CD4-positive, alpha-beta T cell (primary cell): ENCODE results near the gene SLC26A5. TPM values are rescaled to one million over a fixed set of nuclear protein-coding genes. Genes with fewer than 3 reads are reported as not detected.

Experiments used
- ATAC-seq: fragments of 200-7000 bp; cut with Tn5 transposase; one replicate; pipeline ENCODE4 v1.10.0; 2022; ENCODE audit warnings: mild to moderate bottlenecking; ENCODE audit not compliant: poor library complexity
- CTCF ChIA-PET: fragments of 350-600 bp; sonication (Branson Sonifier 250); formaldehyde crosslinking; loops from one replicate; lab custom pipeline; 2021; ENCODE audit warnings: antibody characterized with exemption, inconsistent platforms; lab: Charles Lee
- POLR2A ChIA-PET: fragments of 350-600 bp; sonication (Branson Sonifier 250); formaldehyde crosslinking; loops from one replicate; lab custom pipeline; 2021; ENCODE audit warnings: antibody characterized with exemption, inconsistent platforms; lab: Charles Lee
- DNase-seq, 14 experiments: peaks; one replicate each; pipeline ENCODE4 v3.0.0-alpha.2; 2013 to 2020; ENCODE audit warnings: mixed read lengths in 2 of 14
- H3K27ac ChIP-seq, 2 donors: one replicate each; pipeline versions ENCODE4 v1.5.1 to v1.7.0; 2013; ENCODE audit warnings: low read length in 2 of 2, low read depth in 1 of 2, mild to moderate bottlenecking in 1 of 2
- H3K27me3 ChIP-seq, 2 experiments: 1 replicate in 1 of 2; 2 replicates in 1 of 2; pipeline versions ENCODE4 v1.6.1 to v1.7.0; 2013; ENCODE audit warnings: low read length in 2 of 2, control low read depth in 1 of 2, mild to moderate bottlenecking in 1 of 2, moderate library complexity in 1 of 2; ENCODE audit not compliant: insufficient read depth in 2 of 2, control insufficient read depth in 1 of 2
- H3K36me3 ChIP-seq: one replicate; pipeline ENCODE4 v1.6.1; 2013; ENCODE audit warnings: low read length, control low read depth; ENCODE audit not compliant: insufficient read depth
- H3K4me1 ChIP-seq: one replicate; pipeline ENCODE4 v1.6.1; 2013; ENCODE audit warnings: low read length, control low read depth; ENCODE audit not compliant: insufficient read depth
- H3K4me3 ChIP-seq: one replicate; pipeline ENCODE4 v1.5.1; 2013; ENCODE audit warnings: mild to moderate bottlenecking, low read length, moderate library complexity
- H3K9me3 ChIP-seq, 2 experiments: 1 replicate in 1 of 2; 2 replicates in 1 of 2; pipeline versions ENCODE4 v1.6.1 to v1.7.0; 2013; ENCODE audit warnings: low read length in 2 of 2, mild to moderate bottlenecking in 2 of 2, control low read depth in 1 of 2, moderate library complexity in 1 of 2; ENCODE audit not compliant: control insufficient read depth in 1 of 2, insufficient read depth in 1 of 2
- H3K27ac Mint-ChIP-seq: one replicate; pipeline ENCODE4 v1.8.0; 2020; ENCODE audit warnings: mixed read lengths
- H3K27me3 Mint-ChIP-seq: one replicate; pipeline ENCODE4 v1.8.0; 2021; ENCODE audit warnings: mixed read lengths
- H3K36me3 Mint-ChIP-seq: one replicate; pipeline ENCODE4 v1.8.0; 2021; ENCODE audit warnings: low read depth, mixed read lengths
- H3K4me1 Mint-ChIP-seq: one replicate; pipeline ENCODE4 v1.8.0; 2021; ENCODE audit warnings: low read depth, mixed read lengths
- H3K4me3 Mint-ChIP-seq: one replicate; pipeline ENCODE4 v1.8.0; 2020; ENCODE audit warnings: mild to moderate bottlenecking, mixed read lengths
- H3K9me3 Mint-ChIP-seq: one replicate; pipeline ENCODE4 v1.8.0; 2020; ENCODE audit warnings: mixed read lengths
- intact Hi-C, 2 experiments: fragments of 100-400 bp; cut with DNase I in 1 of 2; cut with micrococcal nuclease in 1 of 2; formaldehyde crosslinking; loops; one replicate each; pipeline versions ENCODE4 v1.15.1 to v1.9.0; 2023 to 2025; cut with DNase I, micrococcal nuclease
- total RNA-seq, 174 experiments: library from RNA in 2 of 174; stranded (reverse) in 2 of 174; gene quantifications; one replicate each; pipeline ENCODE4 v1.2.3 and lab custom pipeline; 2021 to 2026
- TF ChIP-seq, protein P1 (sequence below): fragments of 200-600 bp; IDR thresholded peaks from one replicate; pipeline ENCODE4 v1.8.0; 2022; ENCODE audit warnings: antibody characterized with exemption, mild to moderate bottlenecking

The SLC26A5 gene
- total RNA-seq, 2 experiments from 2014 or later = not detected

DNA sequence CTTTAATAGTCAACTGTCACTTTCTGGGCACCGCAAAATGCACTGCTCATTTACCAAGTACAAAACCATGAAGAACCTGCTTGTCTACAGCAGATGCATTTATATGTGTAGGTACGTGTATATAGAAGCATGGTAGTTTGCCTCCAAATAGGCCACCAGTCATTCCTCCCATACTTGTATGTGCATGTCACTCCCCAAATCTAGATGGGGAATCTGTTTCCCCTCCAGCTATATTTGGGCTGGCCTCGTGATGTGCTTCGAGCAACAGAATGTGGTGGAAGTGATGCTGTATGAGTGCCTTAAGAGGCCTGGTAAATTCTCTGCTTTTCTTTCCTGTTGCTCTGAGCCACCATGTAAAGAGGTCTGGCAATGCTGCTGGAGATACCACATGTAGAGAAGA lies 51.4 kb downstream of the SLC26A5 start:
- Mint-ChIP-seq H3K27ac (no peak overlapping the region), H3K36me3 (no peaks in the 10 kb centered on the region), H3K4me1 (no peaks in the 10 kb centered on the region), H3K9me3 (no peaks in the 10 kb centered on the region), H3K27me3 (peaks cover 15% of the 10 kb centered on the region), H3K4me3 (no peak overlapping the region)
- POLR2A ChIA-PET = no interaction called here
- no peaks in the 10 kb centered on the region for H3K36me3 ChIP-seq
- TF ChIP-seq, protein P1, sequence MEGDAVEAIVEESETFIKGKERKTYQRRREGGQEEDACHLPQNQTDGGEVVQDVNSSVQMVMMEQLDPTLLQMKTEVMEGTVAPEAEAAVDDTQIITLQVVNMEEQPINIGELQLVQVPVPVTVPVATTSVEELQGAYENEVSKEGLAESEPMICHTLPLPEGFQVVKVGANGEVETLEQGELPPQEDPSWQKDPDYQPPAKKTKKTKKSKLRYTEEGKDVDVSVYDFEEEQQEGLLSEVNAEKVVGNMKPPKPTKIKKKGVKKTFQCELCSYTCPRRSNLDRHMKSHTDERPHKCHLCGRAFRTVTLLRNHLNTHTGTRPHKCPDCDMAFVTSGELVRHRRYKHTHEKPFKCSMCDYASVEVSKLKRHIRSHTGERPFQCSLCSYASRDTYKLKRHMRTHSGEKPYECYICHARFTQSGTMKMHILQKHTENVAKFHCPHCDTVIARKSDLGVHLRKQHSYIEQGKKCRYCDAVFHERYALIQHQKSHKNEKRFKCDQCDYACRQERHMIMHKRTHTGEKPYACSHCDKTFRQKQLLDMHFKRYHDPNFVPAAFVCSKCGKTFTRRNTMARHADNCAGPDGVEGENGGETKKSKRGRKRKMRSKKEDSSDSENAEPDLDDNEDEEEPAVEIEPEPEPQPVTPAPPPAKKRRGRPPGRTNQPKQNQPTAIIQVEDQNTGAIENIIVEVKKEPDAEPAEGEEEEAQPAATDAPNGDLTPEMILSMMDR = no peak
- DNase-seq (no peak), ATAC-seq (no peak)
- H3K27ac ChIP-seq = no peak overlapping the region
- H3K4me3 ChIP-seq = no peak overlapping the region
- H3K27me3 ChIP-seq = peaks cover 2 to 4% of the 10 kb centered on the region in 2 experiments
- H3K4me1 ChIP-seq = no peaks in the 10 kb centered on the region
- intact Hi-C loops = no loop called here
- no peaks in the 10 kb centered on the region for H3K9me3 ChIP-seq
- CTCF ChIA-PET = no interaction called here

DNA sequence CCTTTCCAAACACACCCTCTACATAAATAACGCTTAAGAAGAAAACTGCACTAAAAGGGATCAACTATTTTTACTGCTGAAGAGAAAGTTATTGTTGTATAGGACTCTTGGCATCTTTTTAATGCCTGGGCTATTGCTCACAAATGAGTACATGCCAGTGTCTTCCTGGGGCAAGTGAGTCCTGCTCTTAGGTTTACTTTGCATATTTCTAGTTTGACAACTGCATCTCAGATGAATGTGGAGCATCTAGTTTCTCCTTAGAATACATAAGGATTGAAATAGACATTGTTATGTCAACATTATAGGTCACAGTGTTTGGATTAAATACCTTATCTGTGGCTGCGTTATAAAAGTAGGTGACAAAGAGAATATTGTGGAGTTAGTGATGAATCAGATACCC lies 54.0 kb downstream of the SLC26A5 start:
- TF ChIP-seq, protein P1 = no peak
- ChIA-PET CTCF (no interaction called here), POLR2A (no interaction called here)
- DNase-seq = no peak
- H3K27ac Mint-ChIP-seq = no peak overlapping the region
- Histone ChIP-seq H3K27ac (no peak overlapping the region), H3K4me3 (no peak overlapping the region), H3K4me1 (no peaks in the 10 kb centered on the region), H3K27me3 (peaks cover 3 to 4% of the 10 kb centered on the region in 2 experiments), H3K9me3 (no peaks in the 10 kb centered on the region), H3K36me3 (no peaks in the 10 kb centered on the region)
- H3K36me3 Mint-ChIP-seq = no peaks in the 10 kb centered on the region
- no peaks in the 10 kb centered on the region for H3K9me3 Mint-ChIP-seq
- no peak for ATAC-seq
- intact Hi-C loops = no loop called here
- H3K27me3 Mint-ChIP-seq = peaks cover 12% of the 10 kb centered on the region
- no peak overlapping the region for H3K4me3 Mint-ChIP-seq
- no peaks in the 10 kb centered on the region for H3K4me1 Mint-ChIP-seq

DNA sequence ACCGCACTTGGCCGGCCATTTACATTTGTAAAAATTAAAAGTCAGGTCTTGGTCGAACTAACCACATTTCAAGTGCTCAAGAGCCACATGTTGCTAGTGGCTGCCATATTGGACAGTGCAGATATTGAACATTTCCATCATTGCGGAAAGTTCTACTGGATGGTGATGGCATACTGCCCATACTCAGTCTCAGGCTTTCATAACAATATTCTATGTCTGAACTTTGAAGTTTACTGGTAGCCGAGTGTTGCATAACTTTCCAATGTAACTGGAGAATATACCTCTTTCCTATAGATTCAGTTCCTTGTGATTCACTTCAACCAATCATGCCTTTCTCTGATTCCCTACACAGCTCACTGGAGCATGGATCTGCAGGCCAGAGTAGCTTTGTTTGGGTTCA lies 54.9 kb downstream of the SLC26A5 start:
- peaks cover 14% of the 10 kb centered on the region for H3K27me3 Mint-ChIP-seq
- H3K9me3 ChIP-seq = no peaks in the 10 kb centered on the region
- H3K4me3 Mint-ChIP-seq = no peak overlapping the region
- no peaks in the 10 kb centered on the region for H3K36me3 ChIP-seq
- POLR2A ChIA-PET = no interaction called here
- no peaks in the 10 kb centered on the region for H3K4me1 Mint-ChIP-seq
- no peak for ATAC-seq
- no peaks in the 10 kb centered on the region for H3K4me1 ChIP-seq
- H3K36me3 Mint-ChIP-seq = no peaks in the 10 kb centered on the region
- no peak overlapping the region for H3K27ac ChIP-seq
- no peaks in the 10 kb centered on the region for H3K9me3 Mint-ChIP-seq
- intact Hi-C loops = no loop called here
- no peak for DNase-seq
- no peak overlapping the region for H3K4me3 ChIP-seq
- CTCF ChIA-PET = no interaction called here
- TF ChIP-seq, protein P1 = no peak
- H3K27ac Mint-ChIP-seq = no peak overlapping the region
- H3K27me3 ChIP-seq = peaks cover 3 to 4% of the 10 kb centered on the region in 2 experiments
